ENCODE measurements around the gene GP1BA.

DNA sequence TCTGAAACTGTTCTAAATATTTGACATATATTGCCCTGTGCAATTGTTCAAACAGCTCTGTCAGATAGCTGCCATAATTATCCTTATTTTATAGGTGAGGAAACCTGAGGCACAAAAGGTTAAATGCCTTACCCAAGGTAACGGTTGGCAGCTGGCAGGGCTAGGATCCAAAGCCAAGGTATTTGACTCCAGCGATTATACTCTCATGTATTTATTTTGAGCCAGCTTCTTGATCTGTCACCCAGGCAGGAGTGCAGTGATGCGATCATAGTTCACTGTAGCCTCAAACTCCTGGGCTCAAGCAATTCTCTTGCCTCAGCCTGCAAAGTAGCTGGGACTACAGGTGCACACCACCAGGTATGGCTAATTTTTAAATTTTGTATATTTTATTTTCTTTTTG, 26.0 kb downstream of the GP1BA start:
- TF ChIP-seq L3MBTL2 (conservative IDR thresholded peaks at IDR 0.05) (no peak), ELF4 (IDR thresholded peaks at IDR 0.05) (no peak), BHLHE40 (IDR thresholded peaks at IDR 0.05; ENCODE audit: borderline replicate concordance) (no peak), FOXA1 (IDR thresholded peaks at IDR 0.05) (no peak), SP1 (IDR thresholded peaks at IDR 0.05) (no peak), ARNT (IDR thresholded peaks at IDR 0.05) (no peak)
- TF ChIP-seq, protein P1, sequence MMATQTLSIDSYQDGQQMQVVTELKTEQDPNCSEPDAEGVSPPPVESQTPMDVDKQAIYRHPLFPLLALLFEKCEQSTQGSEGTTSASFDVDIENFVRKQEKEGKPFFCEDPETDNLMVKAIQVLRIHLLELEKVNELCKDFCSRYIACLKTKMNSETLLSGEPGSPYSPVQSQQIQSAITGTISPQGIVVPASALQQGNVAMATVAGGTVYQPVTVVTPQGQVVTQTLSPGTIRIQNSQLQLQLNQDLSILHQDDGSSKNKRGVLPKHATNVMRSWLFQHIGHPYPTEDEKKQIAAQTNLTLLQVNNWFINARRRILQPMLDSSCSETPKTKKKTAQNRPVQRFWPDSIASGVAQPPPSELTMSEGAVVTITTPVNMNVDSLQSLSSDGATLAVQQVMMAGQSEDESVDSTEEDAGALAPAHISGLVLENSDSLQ (IDR thresholded peaks at IDR 0.05): no peak
